Astrocyte (in vitro differentiated cells and primary cell): ENCODE data around the gene UGGT2.

ENCODE experiments used
- CTCF ChIP-seq: IDR thresholded peaks from 2 replicates; pipeline ENCODE4 v1.5.1; 2011; ENCODE audit warnings: low read depth, mild to moderate bottlenecking, inconsistent platforms, low read length, moderate library complexity; ENCODE audit not compliant: insufficient read depth
- EZH2 ChIP-seq: IDR thresholded peaks from 2 replicates; pipeline ENCODE4 v1.6.1; 2012; ENCODE audit warnings: mild to moderate bottlenecking, low read length, inconsistent platforms; ENCODE audit not compliant: insufficient read depth

- no peak for TF ChIP-seq CTCF
- TF ChIP-seq EZH2 = no peak
Observed at GRCh38 chr13:96020931-96021330, 32.3 kb downstream of the UGGT2 start.
